GM19324 (cell line): Measurements from ENCODE around the gene MTPN.

Experiments
- ATAC-seq: cut with Tn5 transposase; IDR thresholded peaks from one replicate; pipeline ENCODE4 v1.9.1; 2021; ENCODE audit warnings: mild to moderate bottlenecking, moderate library complexity; ENCODE audit not compliant: unreplicated experiment, low FRiP score

Gene MTPN

GRCh38 chr7:135930565-135931461 lies 46.3 kb downstream of the MTPN start:
- ATAC-seq: no peak

GRCh38 chr7:135929722-135930141 lies 47.4 kb downstream of the MTPN start:
- ATAC-seq: no peak

- ATAC-seq: no peak
Measured at GRCh38 chr7:135929249-135929648, 47.9 kb downstream of the MTPN start.

- no peak for ATAC-seq
Measured at GRCh38 chr7:135928136-135928535, 49.0 kb downstream of the MTPN start.

GRCh38 chr7:135925210-135925609 lies 51.9 kb downstream of the MTPN start:
- no peak for ATAC-seq

GRCh38 chr7:135924302-135924701 lies 52.9 kb downstream of the MTPN start:
- ATAC-seq: no peak

- ATAC-seq: no peak
Measured at GRCh38 chr7:135922263-135922662, 54.9 kb downstream of the MTPN start.

GRCh38 chr7:135920478-135920877 lies 56.7 kb downstream of the MTPN start:
- no peak for ATAC-seq

- ATAC-seq: no peak
Measured at GRCh38 chr7:135919071-135919841, 57.9 kb downstream of the MTPN start.

GRCh38 chr7:135918134-135918533 lies 59.0 kb downstream of the MTPN start:
- no peak for ATAC-seq

- no peak for ATAC-seq
Measured at GRCh38 chr7:135917721-135918120, 59.4 kb downstream of the MTPN start.

GRCh38 chr7:135914346-135914745 lies 62.8 kb downstream of the MTPN start:
- no peak for ATAC-seq

GRCh38 chr7:135913404-135913803 lies 63.8 kb downstream of the MTPN start:
- no peak for ATAC-seq

GRCh38 chr7:135911099-135911498 lies 66.1 kb downstream of the MTPN start:
- no peak for ATAC-seq

- ATAC-seq: no peak
Measured at GRCh38 chr7:135910393-135911036, 66.6 kb downstream of the MTPN start.

- no peak for ATAC-seq
Measured at GRCh38 chr7:135905858-135906257, 71.3 kb downstream of the MTPN start.

GRCh38 chr7:135905355-135905754 lies 71.8 kb downstream of the MTPN start:
- ATAC-seq: no peak

- no peak for ATAC-seq
Measured at GRCh38 chr7:135904282-135904681, 72.9 kb downstream of the MTPN start.

- no peak for ATAC-seq
Measured at GRCh38 chr7:135901585-135902540, 75.3 kb downstream of the MTPN start.

GRCh38 chr7:135900065-135900546 lies 77.1 kb downstream of the MTPN start:
- ATAC-seq: no peak
